ENCODE results near the gene WRAP73. TPM values are rescaled to one million over a fixed set of nuclear protein-coding genes. Genes with fewer than 3 reads are reported as not detected.
A peak's percentile ranks its signal among the peaks of the same experiment; 100 is the strongest.

Gene WRAP73
- total and polyA plus RNA-seq, 9 of the 15 experiments (the other 6 are each of a cell fraction or from before 2014, with no cell fraction given) = 4.3 to 51.8 (median 30.1) TPM

DNA sequence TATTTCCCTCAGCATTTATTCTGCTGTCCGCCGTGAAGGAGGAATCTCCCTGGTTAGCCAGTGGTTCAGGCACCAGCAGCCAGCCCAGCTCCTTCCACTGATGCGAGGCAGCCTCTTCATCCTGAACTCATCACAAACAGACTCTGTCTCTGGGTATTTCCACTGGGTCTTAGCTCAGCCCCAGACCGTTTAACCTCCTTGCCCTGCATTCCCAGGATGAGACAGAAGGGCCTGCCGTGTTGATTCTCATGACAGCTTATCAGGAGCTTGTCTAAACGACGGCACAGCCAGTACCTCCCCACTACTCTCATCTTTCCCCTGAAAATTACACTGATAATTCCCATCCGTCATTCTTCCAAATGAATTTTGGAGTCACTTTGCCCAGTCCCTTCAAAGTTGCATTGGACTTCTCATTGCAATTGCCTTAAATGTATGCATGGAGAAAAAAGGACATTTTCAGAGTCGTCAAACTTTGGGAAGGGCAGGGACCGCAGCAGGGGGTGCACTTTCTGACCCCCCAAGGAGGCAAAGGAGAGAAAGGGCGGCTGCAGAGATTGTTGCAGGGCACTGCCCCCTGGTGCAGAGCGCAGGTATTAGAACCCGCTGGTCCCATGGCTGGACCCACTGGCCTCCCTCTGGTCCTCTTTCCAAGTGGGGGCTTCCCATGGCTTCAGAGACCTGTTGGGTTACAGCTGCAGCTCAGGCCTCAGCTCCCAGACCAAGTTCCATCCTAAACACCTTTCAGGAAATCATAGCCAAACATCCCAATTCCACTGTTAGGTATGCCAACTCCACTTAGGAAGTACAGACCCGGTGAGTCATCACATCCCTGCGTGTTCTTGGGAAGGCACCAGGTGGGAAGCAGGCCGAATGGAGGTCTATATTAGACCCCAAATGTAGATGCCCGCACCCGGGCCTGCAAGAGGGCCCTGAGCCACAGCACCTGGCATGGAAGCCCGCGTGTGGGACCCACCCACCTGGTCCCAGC lies 34.9 kb downstream of the WRAP73 start:
- CTCF ChIA-PET (ENCODE audit: low intra/inter-chr PET ratio) = interaction anchor here (0.6 kb wide), 1 partner anchor 49 kb away, joined by 4 read pairs; no protein-coding TSS in a partner anchor
- BruUV-seq (replicated peaks) = no TSS peak
- 8% methylated on average over 20 of the region's 20 CpGs for WGBS (ENCODE audit: insufficient coverage, low coverage, missing lambda C conversion rate)
- FAIRE-seq (peak; percentile 63), DNase-seq (ENCODE audit: extremely low read depth in 1 of 4, low spot score in 3 of 4) (peak; percentile 44 to 68 (median 64)), ATAC-seq (peak; percentile 44)
- Histone ChIP-seq H3K36me3 (ENCODE audit: control insufficient read depth, insufficient read depth, low read length) (no peaks in the 10 kb centered on the region), H3K27me3 (ENCODE audit: control insufficient read depth in 2 of 2, insufficient read depth in 2 of 2, low read length in 2 of 2) (peaks cover 27 to 71% of the 10 kb centered on the region in 2 experiments; a peak in 4 of 5 replicates), H3K9me3 (replicated peaks; ENCODE audit: control insufficient read depth, insufficient read depth, low read depth, low read length) (no peaks in the 10 kb centered on the region), H3K4me3 (no peak overlapping the region), H3K4me2 (ENCODE audit: insufficient read depth, low read length) (no peak overlapping the region), H3K79me2 (ENCODE audit: control insufficient read depth, insufficient read depth, low read length) (no peaks in the 10 kb centered on the region), H3K9me1 (ENCODE audit: control insufficient read depth, insufficient read depth, low read length) (no peaks in the 10 kb centered on the region), H2AFZ (ENCODE audit: low read depth, low read length) (no peak overlapping the region), H3K9ac (ENCODE audit: insufficient read depth in 1 of 2, low read depth in 2 of 2, low read length in 2 of 2) (no peak overlapping the region), H3K4me1 (replicated peaks in 1 of 2; ENCODE audit: control insufficient read depth in 2 of 2, insufficient read depth in 2 of 2, low read length in 2 of 2) (peaks cover 4 to 31% of the 10 kb centered on the region in 2 experiments; a peak in 3 of 5 replicates), H4K20me1 (replicated peaks; ENCODE audit: control insufficient read depth, insufficient read depth, low read length) (peaks cover 34% of the 10 kb centered on the region), H3K27ac (ENCODE audit: extremely low read depth, low read depth, low read length) (no peak overlapping the region)
- in situ Hi-C loops (cut with MboI) = no loop called here
- intact Hi-C loops (cut with micrococcal nuclease) = no loop called here
- POLR2A ChIA-PET = interaction anchor here (0.6 to 1.2 kb wide), 4 partner anchors 12 to 121 kb away, joined by 3 to 5 read pairs (median 3); no protein-coding TSS in a partner anchor
- TF ChIP-seq KLF6 (CRISPR knock-in tag; IDR thresholded peaks at IDR 0.05; ENCODE audit: borderline replicate concordance) (no peak), HLTF (IDR thresholded peaks at IDR 0.05) (no peak), SMC3 (conservative IDR thresholded peaks at IDR 0.05; ENCODE audit: insufficient read depth, low read depth, low read length) (peak; percentile 67), RBM34 (IDR thresholded peaks at IDR 0.05; ENCODE audit: borderline replicate concordance, insufficient read depth, low read length) (no peak), MAZ (CRISPR knock-in tag; conservative IDR thresholded peaks at IDR 0.05 in 1 of 2, IDR thresholded peaks at IDR 0.05 in 1 of 2) (peak in 1 of 2 experiments; percentile 36; a peak in 1 of 4 replicates), MYBL2 (IDR thresholded peaks at IDR 0.05; ENCODE audit: low read depth) (no peak), MYBL2 (CRISPR knock-in tag; IDR thresholded peaks at IDR 0.05; ENCODE audit: borderline replicate concordance) (no peak), CC2D1A (IDR thresholded peaks at IDR 0.05) (peak; percentile 77), TBL1XR1 (IDR thresholded peaks at IDR 0.05; ENCODE audit: low read length in 2 of 2) (no peak), ETV5 (CRISPR knock-in tag; IDR thresholded peaks at IDR 0.05; ENCODE audit: low read depth) (no peak), TOE1 (IDR thresholded peaks at IDR 0.05; ENCODE audit: borderline replicate concordance) (no peak), TOE1 (CRISPR knock-in tag; IDR thresholded peaks at IDR 0.05; ENCODE audit: borderline replicate concordance, low read depth) (no peak), RB1 (IDR thresholded peaks at IDR 0.05; ENCODE audit: low read depth) (peak; percentile 45; the same call in 1 of the 2 replicates), JUN (IDR thresholded peaks at IDR 0.05; ENCODE audit: borderline replicate concordance, low read depth, low read length) (no peak), JUN (CRISPR knock-in tag; IDR thresholded peaks at IDR 0.05; ENCODE audit: borderline replicate concordance) (no peak), BHLHE40 (IDR thresholded peaks at IDR 0.05; ENCODE audit: low read length) (no peak), RAD21 (CRISPR knock-in tag; conservative IDR thresholded peaks at IDR 0.05 in 1 of 2, IDR thresholded peaks at IDR 0.05 in 1 of 2) (peak; percentile 57 to 91; a peak in 3 of 4 replicates), SETDB1 (IDR thresholded peaks at IDR 0.05; ENCODE audit: low read length) (no peak)
- TF ChIP-seq, protein P1, sequence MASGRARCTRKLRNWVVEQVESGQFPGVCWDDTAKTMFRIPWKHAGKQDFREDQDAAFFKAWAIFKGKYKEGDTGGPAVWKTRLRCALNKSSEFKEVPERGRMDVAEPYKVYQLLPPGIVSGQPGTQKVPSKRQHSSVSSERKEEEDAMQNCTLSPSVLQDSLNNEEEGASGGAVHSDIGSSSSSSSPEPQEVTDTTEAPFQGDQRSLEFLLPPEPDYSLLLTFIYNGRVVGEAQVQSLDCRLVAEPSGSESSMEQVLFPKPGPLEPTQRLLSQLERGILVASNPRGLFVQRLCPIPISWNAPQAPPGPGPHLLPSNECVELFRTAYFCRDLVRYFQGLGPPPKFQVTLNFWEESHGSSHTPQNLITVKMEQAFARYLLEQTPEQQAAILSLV (tag; IDR thresholded peaks at IDR 0.05) = no peak
- TF ChIP-seq, protein P2, sequence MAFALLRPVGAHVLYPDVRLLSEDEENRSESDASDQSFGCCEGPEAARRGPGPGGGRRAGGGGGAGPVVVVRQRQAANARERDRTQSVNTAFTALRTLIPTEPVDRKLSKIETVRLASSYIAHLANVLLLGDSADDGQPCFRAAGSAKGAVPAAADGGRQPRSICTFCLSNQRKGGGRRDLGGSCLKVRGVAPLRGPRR (CRISPR knock-in tag; IDR thresholded peaks at IDR 0.05) = no peak
